HUES6 (cell line): ENCODE data around the gene L3MBTL1.

Experiments
- H3K27ac ChIP-seq: 2 replicates; pipeline ENCODE4 v1.7.0; 2013; ENCODE audit warnings: low read depth, mild to moderate bottlenecking, low read length, inconsistent platforms
- H3K27me3 ChIP-seq: 2 replicates; pipeline ENCODE4 v1.6.1; 2013; ENCODE audit warnings: low read length; ENCODE audit not compliant: control insufficient read depth, insufficient read depth
- H3K36me3 ChIP-seq: 2 replicates; pipeline ENCODE4 v1.6.1; 2013; ENCODE audit warnings: low read length; ENCODE audit not compliant: control insufficient read depth, insufficient read depth
- H3K4me1 ChIP-seq: 2 replicates; pipeline ENCODE4 v1.6.1; 2013; ENCODE audit warnings: low read length; ENCODE audit not compliant: control insufficient read depth, insufficient read depth
- H3K4me3 ChIP-seq: 2 replicates; pipeline ENCODE4 v1.5.1; 2013; ENCODE audit warnings: low read depth, low read length
- H3K9ac ChIP-seq: one replicate; pipeline ENCODE4 v1.6.1; 2013; ENCODE audit warnings: mild to moderate bottlenecking, low read length
- H3K9me3 ChIP-seq: 2 replicates; pipeline ENCODE4 v1.6.1; 2013; ENCODE audit warnings: low read depth, low read length; ENCODE audit not compliant: control insufficient read depth, insufficient read depth

The L3MBTL1 gene

GRCh38 chr20:43507150-43508080 is at the start of gene L3MBTL1:
Gene L3MBTL1 (plus strand): TSS chr20:43507697. CDS start chr20:43513504, 5,807 bp downstream.
- Histone ChIP-seq H3K4me3 (peak within 1 kb of the TSS; percentile 80), H3K27ac (no peak within 1 kb of the TSS), H3K27me3 (peaks cover 27% of the 10 kb centered on the region), H3K9ac (peak within 1 kb of the TSS; percentile 54), H3K9me3 (no peaks in the 10 kb centered on the region), H3K36me3 (no peaks in the 10 kb centered on the region), H3K4me1 (peaks cover 9% of the 10 kb centered on the region)

GRCh38 chr20:43458422-43458924 is 49.0 kb upstream of the L3MBTL1 start:
- peaks cover 47% of the 10 kb centered on the region for H3K36me3 ChIP-seq
- no peaks in the 10 kb centered on the region for H3K27me3 ChIP-seq
- H3K27ac ChIP-seq: peak overlapping the region; percentile 100
- peak overlapping the region; percentile 100 for H3K9ac ChIP-seq
- 0 out of 2 replicates have a peak, but pooled peaks cover 4% of the 10 kb centered on the region for H3K4me1 ChIP-seq
- H3K9me3 ChIP-seq: no peaks in the 10 kb centered on the region
- peak overlapping the region; percentile 87 for H3K4me3 ChIP-seq

- no peaks in the 10 kb centered on the region for H3K9me3 ChIP-seq
- 0 out of 2 replicates have a peak, but pooled peaks cover 4% of the 10 kb centered on the region for H3K4me1 ChIP-seq
- peak overlapping the region; percentile 87 for H3K4me3 ChIP-seq
- H3K36me3 ChIP-seq: peaks cover 55% of the 10 kb centered on the region
- H3K9ac ChIP-seq: peak overlapping the region; percentile 100
- H3K27me3 ChIP-seq: no peaks in the 10 kb centered on the region
- H3K27ac ChIP-seq: no peak overlapping the region
Observed at GRCh38 chr20:43459022-43459942, 48.2 kb upstream of the L3MBTL1 start.

GRCh38 chr20:43460172-43460829 is 47.2 kb upstream of the L3MBTL1 start:
- peaks cover 65% of the 10 kb centered on the region for H3K36me3 ChIP-seq
- H3K4me1 ChIP-seq: 0 out of 2 replicates have a peak, but pooled peaks cover 4% of the 10 kb centered on the region
- no peak overlapping the region for H3K9ac ChIP-seq
- no peak overlapping the region for H3K27ac ChIP-seq
- no peaks in the 10 kb centered on the region for H3K27me3 ChIP-seq
- H3K4me3 ChIP-seq: no peak overlapping the region
- H3K9me3 ChIP-seq: no peaks in the 10 kb centered on the region

GRCh38 chr20:43460830-43461200 is 46.7 kb upstream of the L3MBTL1 start:
- peaks cover 70% of the 10 kb centered on the region for H3K36me3 ChIP-seq
- H3K9ac ChIP-seq: no peak overlapping the region
- H3K4me3 ChIP-seq: no peak overlapping the region
- H3K27ac ChIP-seq: no peak overlapping the region
- no peaks in the 10 kb centered on the region for H3K27me3 ChIP-seq
- H3K9me3 ChIP-seq: no peaks in the 10 kb centered on the region
- H3K4me1 ChIP-seq: 0 out of 2 replicates have a peak, but pooled peaks cover 4% of the 10 kb centered on the region

- Histone ChIP-seq H3K36me3 (peaks cover 77% of the 10 kb centered on the region), H3K4me1 (0 out of 2 replicates have a peak, but pooled peaks cover 4% of the 10 kb centered on the region), H3K27ac (no peak overlapping the region), H3K9me3 (no peaks in the 10 kb centered on the region), H3K27me3 (no peaks in the 10 kb centered on the region), H3K9ac (no peak overlapping the region), H3K4me3 (no peak overlapping the region)
Observed at GRCh38 chr20:43461894-43462659, 45.4 kb upstream of the L3MBTL1 start.

- peaks cover 77% of the 10 kb centered on the region for H3K36me3 ChIP-seq
- H3K4me1 ChIP-seq: 0 out of 2 replicates have a peak, but pooled peaks cover 4% of the 10 kb centered on the region
- H3K27me3 ChIP-seq: no peaks in the 10 kb centered on the region
- H3K9ac ChIP-seq: no peak overlapping the region
- H3K9me3 ChIP-seq: no peaks in the 10 kb centered on the region
- H3K27ac ChIP-seq: no peak overlapping the region
- H3K4me3 ChIP-seq: no peak overlapping the region
Observed at GRCh38 chr20:43462660-43463526, 44.6 kb upstream of the L3MBTL1 start.

GRCh38 chr20:43463527-43464218 is 43.8 kb upstream of the L3MBTL1 start:
- Histone ChIP-seq H3K9me3 (no peaks in the 10 kb centered on the region), H3K27me3 (no peaks in the 10 kb centered on the region), H3K9ac (no peak overlapping the region), H3K4me3 (no peak overlapping the region), H3K27ac (no peak overlapping the region), H3K36me3 (peaks cover 77% of the 10 kb centered on the region), H3K4me1 (0 out of 2 replicates have a peak, but pooled peaks cover 4% of the 10 kb centered on the region)

GRCh38 chr20:43464219-43464790 is 43.2 kb upstream of the L3MBTL1 start:
- Histone ChIP-seq H3K9ac (no peak overlapping the region), H3K4me3 (no peak overlapping the region), H3K27me3 (no peaks in the 10 kb centered on the region), H3K27ac (no peak overlapping the region), H3K36me3 (peaks cover 74% of the 10 kb centered on the region), H3K4me1 (no peaks in the 10 kb centered on the region), H3K9me3 (no peaks in the 10 kb centered on the region)
